Neuronal stem cell (in vitro differentiated cells): ENCODE data around the gene GRIK2.

Experiments
- DNase-seq: peaks from one replicate; pipeline ENCODE4 v3.0.0-alpha.2; 2013; ENCODE audit warnings: low spot score
- H2AFZ ChIP-seq: one replicate; pipeline ENCODE4 v1.6.1; 2013; ENCODE audit warnings: mild to moderate bottlenecking, low read length, inconsistent platforms
- H2AK5ac ChIP-seq: 2 replicates; pipeline ENCODE4 v1.6.1; 2013; ENCODE audit warnings: low read depth, mild to moderate bottlenecking, inconsistent platforms, low read length, moderate library complexity, mixed read lengths
- H2BK120ac ChIP-seq: 2 replicates; pipeline ENCODE4 v1.6.1; 2013; ENCODE audit warnings: low read depth, mild to moderate bottlenecking, inconsistent platforms, low read length, moderate library complexity, mixed read lengths
- H2BK12ac ChIP-seq: one replicate; pipeline ENCODE4 v1.6.1; 2013; ENCODE audit warnings: low read length, inconsistent platforms
- H2BK15ac ChIP-seq: 2 replicates; pipeline ENCODE4 v1.6.1; 2013; ENCODE audit warnings: mild to moderate bottlenecking, low read length, inconsistent platforms, mixed read lengths
- H2BK5ac ChIP-seq: one replicate; pipeline ENCODE4 v1.6.1; 2013; ENCODE audit warnings: inconsistent platforms, mild to moderate bottlenecking, low read length, moderate library complexity
- H3K14ac ChIP-seq: one replicate; pipeline ENCODE4 v1.6.1; 2013; ENCODE audit warnings: low read length, inconsistent platforms
- H3K18ac ChIP-seq: 2 replicates; pipeline ENCODE4 v1.6.1; 2013; ENCODE audit warnings: low read length, inconsistent platforms
- H3K23ac ChIP-seq: 2 replicates; pipeline ENCODE4 v1.6.1; 2013; ENCODE audit warnings: low read depth, mild to moderate bottlenecking, mixed read lengths, low read length, inconsistent platforms; ENCODE audit not compliant: poor library complexity
- H3K27ac ChIP-seq: replicated peaks from 3 replicates; pipeline ENCODE4 v1.5.1; 2013; ENCODE audit warnings: low read length, inconsistent platforms
- H3K27me3 ChIP-seq, 3 experiments: 2 replicates each; pipeline ENCODE4 v1.6.1; 2013; ENCODE audit warnings: low read length in 3 of 3, mild to moderate bottlenecking in 2 of 3, inconsistent platforms in 1 of 3, low read depth in 1 of 3, mixed read lengths in 1 of 3, moderate library complexity in 1 of 3; ENCODE audit not compliant: control insufficient read depth in 3 of 3, insufficient read depth in 3 of 3
- H3K36me3 ChIP-seq, 2 donors: replicated peaks in 1 of 2; 2 replicates each; pipeline ENCODE4 v1.6.1; 2013; ENCODE audit warnings: low read length in 2 of 2; ENCODE audit not compliant: control insufficient read depth in 2 of 2, insufficient read depth in 2 of 2
- H3K4ac ChIP-seq: 2 replicates; pipeline ENCODE4 v1.6.1; 2013; ENCODE audit warnings: inconsistent platforms, mild to moderate bottlenecking, low read length, moderate library complexity
- H3K4me1 ChIP-seq, 2 donors: 1 replicate in 1 of 2; 2 replicates in 1 of 2; pipeline ENCODE4 v1.6.1; 2013; ENCODE audit warnings: low read length in 2 of 2, low read depth in 1 of 2; ENCODE audit not compliant: control insufficient read depth in 2 of 2, insufficient read depth in 1 of 2
- H3K4me2 ChIP-seq: one replicate; pipeline ENCODE4 v1.6.1; 2013; ENCODE audit warnings: mild to moderate bottlenecking, low read length, inconsistent platforms; ENCODE audit not compliant: insufficient read depth, poor library complexity, severe bottlenecking
- H3K4me3 ChIP-seq, 2 donors: 2 replicates each; pipeline ENCODE4 v1.5.1; 2013; ENCODE audit warnings: low read length in 2 of 2, mild to moderate bottlenecking in 2 of 2, inconsistent platforms in 1 of 2, moderate library complexity in 1 of 2
- H3K79me1 ChIP-seq: one replicate; pipeline ENCODE4 v1.6.1; 2013; ENCODE audit warnings: low read depth, mild to moderate bottlenecking, inconsistent platforms, low read length, moderate library complexity
- H3K9ac ChIP-seq: one replicate; pipeline ENCODE4 v1.6.1; 2013; ENCODE audit warnings: mild to moderate bottlenecking, low read depth, low read length, inconsistent platforms; ENCODE audit not compliant: poor library complexity
- H3K9me3 ChIP-seq, 2 donors: replicated peaks in 1 of 2; 2 replicates each; pipeline versions ENCODE3 to v1.6.1; 2013; ENCODE audit warnings: low read length in 2 of 2, mild to moderate bottlenecking in 2 of 2, inconsistent platforms in 1 of 2, low read depth in 1 of 2, mixed read lengths in 1 of 2, moderate library complexity in 1 of 2; ENCODE audit not compliant: control insufficient read depth in 2 of 2, insufficient read depth in 1 of 2
- H4K8ac ChIP-seq: one replicate; pipeline ENCODE4 v1.6.1; 2013; ENCODE audit warnings: low read depth, mild to moderate bottlenecking, inconsistent platforms, low read length, moderate library complexity
- H4K91ac ChIP-seq: one replicate; pipeline ENCODE4 v1.6.1; 2013; ENCODE audit warnings: low read length, low read depth, mild to moderate bottlenecking, inconsistent platforms; ENCODE audit not compliant: poor library complexity
- WGBS, 2 donors: extraction: QIAGEN DNeasy Blood & Tissue Kit; methylation state at CpG; one replicate each; pipeline ENCODE4 v1.1.7; 2013; ENCODE audit warnings: missing lambda C conversion rate in 2 of 2, mixed read lengths in 1 of 2; ENCODE audit not compliant: insufficient read length in 2 of 2, insufficient replicate concordance in 1 of 2; ENCODE audit errors: extremely low coverage in 2 of 2; 5-methylcytosine and 5-hydroxymethylcytosine counted together

GRIK2 gene

DNA sequence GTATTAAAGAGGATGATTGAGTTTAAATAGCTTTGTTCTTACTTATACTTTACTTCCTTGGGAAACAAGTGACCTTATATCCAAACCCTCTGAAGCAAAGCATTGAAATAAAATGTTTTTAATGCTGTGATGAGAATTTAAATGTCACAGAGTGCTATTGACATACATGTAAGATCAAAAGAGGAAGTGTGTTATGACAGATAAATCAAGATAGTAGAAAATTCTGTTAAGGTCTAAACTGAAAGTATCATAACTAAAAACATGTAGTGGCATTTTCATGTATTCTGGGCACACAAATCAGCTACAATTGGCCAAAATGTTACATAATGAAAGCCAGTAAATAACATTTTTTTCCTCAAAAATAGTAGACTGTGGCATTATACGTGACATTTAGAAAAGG lies 318.0 kb downstream of the GRIK2 start:
- no peak overlapping the region for H3K14ac ChIP-seq
- H2BK15ac ChIP-seq, result no peak overlapping the region
- H3K27ac ChIP-seq, result no peak overlapping the region
- no peak overlapping the region for H3K4ac ChIP-seq
- H2BK120ac ChIP-seq, result no peak overlapping the region
- no peak overlapping the region for H3K4me2 ChIP-seq
- H3K4me3 ChIP-seq, result no peak overlapping the region
- WGBS, 2 donors, result no CpG with 5 or more reads among the region's 1 CpG
- H2AFZ ChIP-seq, result no peak overlapping the region
- no peak overlapping the region for H4K91ac ChIP-seq
- no peak overlapping the region for H2AK5ac ChIP-seq
- no peaks in the 10 kb centered on the region for H3K36me3 ChIP-seq
- no peak overlapping the region for H3K18ac ChIP-seq
- no peaks in the 10 kb centered on the region for H3K27me3 ChIP-seq
- no peak overlapping the region for H3K23ac ChIP-seq
- no peaks in the 10 kb centered on the region for H3K9me3 ChIP-seq
- no peak overlapping the region for H4K8ac ChIP-seq
- H2BK12ac ChIP-seq, result no peak overlapping the region
- no peaks in the 10 kb centered on the region for H3K4me1 ChIP-seq
- DNase-seq, result no peak
- no peak overlapping the region for H3K9ac ChIP-seq
- H2BK5ac ChIP-seq, result no peak overlapping the region
- H3K79me1 ChIP-seq, result no peaks in the 10 kb centered on the region

DNA sequence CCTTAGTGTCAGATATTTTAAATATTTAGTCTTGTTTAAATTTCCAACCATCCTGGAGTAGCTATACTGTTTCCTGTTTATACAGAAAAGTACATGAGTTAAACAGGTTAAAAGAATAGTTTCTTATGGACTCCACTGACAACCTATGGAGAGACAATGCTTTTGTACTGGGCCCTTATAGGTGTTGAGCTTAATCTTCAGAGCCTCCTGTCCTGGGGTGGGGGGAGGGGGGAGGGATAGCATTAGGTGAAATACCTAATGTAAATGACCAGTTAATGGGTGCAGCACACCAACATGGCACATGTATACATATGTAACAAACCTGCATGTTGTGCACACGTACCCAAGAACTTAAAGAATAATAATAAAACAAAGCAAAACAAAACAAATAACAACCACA lies 322.9 kb downstream of the GRIK2 start:
- Histone ChIP-seq H2AFZ (no peak overlapping the region), H3K9ac (no peak overlapping the region), H2AK5ac (no peak overlapping the region), H3K4me1 (no peaks in the 10 kb centered on the region), H3K4ac (no peak overlapping the region), H3K79me1 (no peaks in the 10 kb centered on the region), H2BK12ac (no peak overlapping the region), H2BK5ac (no peak overlapping the region), H3K27ac (no peak overlapping the region), H3K4me2 (no peak overlapping the region), H3K36me3 (no peaks in the 10 kb centered on the region), H3K9me3 (no peaks in the 10 kb centered on the region), H3K4me3 (no peak overlapping the region), H3K23ac (no peak overlapping the region), H4K8ac (no peak overlapping the region), H4K91ac (no peak overlapping the region), H3K27me3 (no peaks in the 10 kb centered on the region), H2BK15ac (no peak overlapping the region), H3K18ac (no peak overlapping the region), H3K14ac (no peak overlapping the region), H2BK120ac (no peak overlapping the region)
- no peak for DNase-seq
- no CpG with 5 or more reads among the region's 1 CpG for WGBS, 2 donors

DNA sequence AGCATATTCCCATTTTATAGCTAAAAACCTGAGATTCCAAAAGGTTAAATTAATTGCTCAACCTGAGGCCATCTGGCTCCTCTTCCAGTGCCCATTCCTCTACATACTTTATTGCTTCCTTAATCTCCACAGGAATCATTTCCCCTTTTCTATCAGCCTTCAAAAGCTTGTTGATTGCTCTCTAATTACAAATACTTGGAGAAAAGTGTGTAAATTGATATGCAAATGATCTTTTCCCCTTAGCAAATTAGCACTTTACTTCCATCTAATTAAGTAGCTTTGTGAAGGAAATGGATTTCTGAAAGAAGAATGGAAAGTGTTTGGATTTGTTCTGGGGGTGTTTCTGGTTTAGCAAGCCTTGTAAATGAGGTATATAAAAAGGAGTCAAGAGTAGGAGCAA lies 323.3 kb downstream of the GRIK2 start:
- Histone ChIP-seq H4K8ac (no peak overlapping the region), H3K4me3 (no peak overlapping the region), H2AK5ac (no peak overlapping the region), H3K9me3 (no peaks in the 10 kb centered on the region), H3K9ac (no peak overlapping the region), H3K14ac (no peak overlapping the region), H3K27ac (no peak overlapping the region), H2BK5ac (no peak overlapping the region), H3K79me1 (no peaks in the 10 kb centered on the region), H2BK12ac (no peak overlapping the region), H3K4ac (no peak overlapping the region), H2AFZ (peak overlapping the region; percentile 34), H3K18ac (no peak overlapping the region), H2BK15ac (no peak overlapping the region), H3K23ac (no peak overlapping the region), H3K36me3 (no peaks in the 10 kb centered on the region), H4K91ac (no peak overlapping the region), H2BK120ac (no peak overlapping the region), H3K4me1 (no peaks in the 10 kb centered on the region), H3K27me3 (no peaks in the 10 kb centered on the region), H3K4me2 (no peak overlapping the region)
- DNase-seq, result no peak

DNA sequence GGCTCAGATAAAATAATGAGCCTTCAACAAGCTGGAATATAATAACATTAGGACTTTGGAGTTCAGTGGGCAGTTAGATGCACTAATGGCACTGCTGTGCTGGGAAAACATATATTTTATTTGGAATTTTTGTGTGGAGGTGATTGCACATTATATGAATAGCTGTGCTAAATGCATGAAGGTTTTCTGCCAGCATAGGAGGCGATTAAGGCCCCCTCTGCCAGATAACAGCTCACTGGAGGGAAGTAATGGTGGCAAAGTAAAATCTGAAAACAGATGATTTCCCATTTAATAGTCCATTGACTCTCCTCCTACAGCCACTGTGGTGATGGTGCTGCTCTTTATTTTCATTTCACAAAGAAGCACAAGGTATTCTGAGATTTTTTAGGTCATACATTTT lies 326.0 kb downstream of the GRIK2 start:
- no CpG with 5 or more reads among the region's 1 CpG for WGBS, 2 donors
- H2BK5ac ChIP-seq, result no peak overlapping the region
- no peak overlapping the region for H3K23ac ChIP-seq
- no peak overlapping the region for H2AFZ ChIP-seq
- no peaks in the 10 kb centered on the region for H3K4me1 ChIP-seq
- H3K9me3 ChIP-seq, result no peaks in the 10 kb centered on the region
- no peak overlapping the region for H3K4ac ChIP-seq
- H3K36me3 ChIP-seq, result no peaks in the 10 kb centered on the region
- no peak overlapping the region for H3K4me2 ChIP-seq
- no peak overlapping the region for H3K18ac ChIP-seq
- no peak overlapping the region for H3K14ac ChIP-seq
- no peak overlapping the region for H2BK15ac ChIP-seq
- H2BK12ac ChIP-seq, result no peak overlapping the region
- no peak overlapping the region for H3K4me3 ChIP-seq
- no peak overlapping the region for H3K27ac ChIP-seq
- H4K8ac ChIP-seq, result no peak overlapping the region
- H3K27me3 ChIP-seq, result no peaks in the 10 kb centered on the region
- H2AK5ac ChIP-seq, result no peak overlapping the region
- no peak overlapping the region for H4K91ac ChIP-seq
- H3K79me1 ChIP-seq, result no peaks in the 10 kb centered on the region
- DNase-seq, result no peak
- no peak overlapping the region for H2BK120ac ChIP-seq
- no peak overlapping the region for H3K9ac ChIP-seq
